ENCODE results near the gene ZDHHC11. TPM values are rescaled to one million over a fixed set of nuclear protein-coding genes. Genes with fewer than 3 reads are reported as not detected.
"Not testable (repeated sequence)": the region's sequence is repeated elsewhere in the genome, so short reads cannot be mapped to it uniquely, and the experiment has no call there.

The ZDHHC11 gene
- polyA plus RNA-seq, 1 donor (not counting 4 experiments of a cell fraction or from before 2014, with no cell fraction given), result 0.33 TPM

GRCh38 chr5:815449-815848 is 35.3 kb downstream of the ZDHHC11 start:
- DNase-seq (ENCODE audit: low read depth, low spot score), result no peak
- H3K9me1 ChIP-seq (ENCODE audit: control insufficient read depth, extremely low read depth, insufficient read depth, low read length), result no peaks in the 10 kb centered on the region
- no peak overlapping the region for H3K27ac ChIP-seq (ENCODE audit: control insufficient read depth, insufficient read depth, low read length)
- no peak overlapping the region for H3K9ac ChIP-seq (ENCODE audit: control insufficient read depth, extremely low read depth, insufficient read depth, low read length)
- dilution Hi-C loops (cut with MboI; ENCODE audit: extremely low pct_ligation_motif_present, low sequenced_read_pairs), result no loop called here
- no peaks in the 10 kb centered on the region for H3K36me3 ChIP-seq (ENCODE audit: control insufficient read depth in 2 of 2, extremely low read depth in 1 of 2, insufficient read depth in 2 of 2, low read length in 2 of 2)
- no peak for FAIRE-seq
- no peaks in the 10 kb centered on the region for H3K27me3 ChIP-seq (ENCODE audit: control insufficient read depth, extremely low read depth, insufficient read depth, low read length)
- no peaks in the 10 kb centered on the region for H3K79me2 ChIP-seq (ENCODE audit: control insufficient read depth, insufficient read depth, low read length)
- H4K20me1 ChIP-seq (ENCODE audit: control insufficient read depth, extremely low read depth, insufficient read depth, low read length), result no peaks in the 10 kb centered on the region
- no peaks in the 10 kb centered on the region for H3K4me1 ChIP-seq (ENCODE audit: control insufficient read depth, extremely low read depth, insufficient read depth, low read length)
- TF ChIP-seq CTCF (optimal IDR thresholded peaks at IDR 0.05 in 1 of 3, IDR thresholded peaks at IDR 0.05 in 1 of 3, conservative IDR thresholded peaks at IDR 0.05 in 1 of 3; ENCODE audit: extremely low read depth in 1 of 3, insufficient read depth in 2 of 3, low read length in 3 of 3) (no peak), EZH2 (IDR thresholded peaks at IDR 0.05; ENCODE audit: low read length) (no peak)
- H3K4me3 ChIP-seq (ENCODE audit: control insufficient read depth in 2 of 3, extremely low read depth in 1 of 3, insufficient read depth in 2 of 3, low read depth in 1 of 3, low read length in 3 of 3), result no peak overlapping the region
- no peaks in the 10 kb centered on the region for H3K9me3 ChIP-seq (ENCODE audit: control insufficient read depth, low read depth, low read length)
- no peak overlapping the region for H2AFZ ChIP-seq (ENCODE audit: control insufficient read depth, low read length)
- H3K4me2 ChIP-seq (ENCODE audit: control insufficient read depth, extremely low read depth, insufficient read depth, low read depth, low read length), result no peak overlapping the region

- dilution Hi-C loops (cut with MboI; ENCODE audit: extremely low pct_ligation_motif_present, low sequenced_read_pairs); H3K4me2 ChIP-seq (ENCODE audit: control insufficient read depth, extremely low read depth, insufficient read depth, low read depth, low read length); H3K4me1 ChIP-seq (ENCODE audit: control insufficient read depth, extremely low read depth, insufficient read depth, low read length); H3K79me2 ChIP-seq (ENCODE audit: control insufficient read depth, insufficient read depth, low read length); H3K36me3 ChIP-seq (ENCODE audit: control insufficient read depth in 2 of 2, extremely low read depth in 1 of 2, insufficient read depth in 2 of 2, low read length in 2 of 2); H3K9ac ChIP-seq (ENCODE audit: control insufficient read depth, extremely low read depth, insufficient read depth, low read length); H4K20me1 ChIP-seq (ENCODE audit: control insufficient read depth, extremely low read depth, insufficient read depth, low read length); H3K27me3 ChIP-seq (ENCODE audit: control insufficient read depth, extremely low read depth, insufficient read depth, low read length); H2AFZ ChIP-seq (ENCODE audit: control insufficient read depth, low read length); FAIRE-seq; H3K9me1 ChIP-seq (ENCODE audit: control insufficient read depth, extremely low read depth, insufficient read depth, low read length); DNase-seq (ENCODE audit: low read depth, low spot score); H3K9me3 ChIP-seq (ENCODE audit: control insufficient read depth, low read depth, low read length); H3K27ac ChIP-seq (ENCODE audit: control insufficient read depth, insufficient read depth, low read length); H3K4me3 ChIP-seq (ENCODE audit: control insufficient read depth in 2 of 3, extremely low read depth in 1 of 3, insufficient read depth in 2 of 3, low read depth in 1 of 3, low read length in 3 of 3): not testable (repeated sequence)
These were observed 37.2 kb downstream of the ZDHHC11 start for GRCh38 chr5:813575-813974.

- H3K4me2 ChIP-seq (ENCODE audit: control insufficient read depth, extremely low read depth, insufficient read depth, low read depth, low read length); H3K4me1 ChIP-seq (ENCODE audit: control insufficient read depth, extremely low read depth, insufficient read depth, low read length); H3K4me3 ChIP-seq (ENCODE audit: control insufficient read depth in 2 of 3, extremely low read depth in 1 of 3, insufficient read depth in 2 of 3, low read depth in 1 of 3, low read length in 3 of 3); H3K9me3 ChIP-seq (ENCODE audit: control insufficient read depth, low read depth, low read length); FAIRE-seq; H3K9me1 ChIP-seq (ENCODE audit: control insufficient read depth, extremely low read depth, insufficient read depth, low read length); H3K9ac ChIP-seq (ENCODE audit: control insufficient read depth, extremely low read depth, insufficient read depth, low read length); H3K79me2 ChIP-seq (ENCODE audit: control insufficient read depth, insufficient read depth, low read length); H3K27ac ChIP-seq (ENCODE audit: control insufficient read depth, insufficient read depth, low read length); H3K36me3 ChIP-seq (ENCODE audit: control insufficient read depth in 2 of 2, extremely low read depth in 1 of 2, insufficient read depth in 2 of 2, low read length in 2 of 2); dilution Hi-C loops (cut with MboI; ENCODE audit: extremely low pct_ligation_motif_present, low sequenced_read_pairs); DNase-seq (ENCODE audit: low read depth, low spot score); H2AFZ ChIP-seq (ENCODE audit: control insufficient read depth, low read length); H4K20me1 ChIP-seq (ENCODE audit: control insufficient read depth, extremely low read depth, insufficient read depth, low read length); H3K27me3 ChIP-seq (ENCODE audit: control insufficient read depth, extremely low read depth, insufficient read depth, low read length): not testable (repeated sequence)
These were observed 39.4 kb downstream of the ZDHHC11 start for GRCh38 chr5:811384-811783.

- H3K36me3 ChIP-seq (ENCODE audit: control insufficient read depth in 2 of 2, extremely low read depth in 1 of 2, insufficient read depth in 2 of 2, low read length in 2 of 2); H3K9ac ChIP-seq (ENCODE audit: control insufficient read depth, extremely low read depth, insufficient read depth, low read length); H3K4me3 ChIP-seq (ENCODE audit: control insufficient read depth in 2 of 3, extremely low read depth in 1 of 3, insufficient read depth in 2 of 3, low read depth in 1 of 3, low read length in 3 of 3); H3K9me1 ChIP-seq (ENCODE audit: control insufficient read depth, extremely low read depth, insufficient read depth, low read length); H3K27me3 ChIP-seq (ENCODE audit: control insufficient read depth, extremely low read depth, insufficient read depth, low read length); dilution Hi-C loops (cut with MboI; ENCODE audit: extremely low pct_ligation_motif_present, low sequenced_read_pairs); H4K20me1 ChIP-seq (ENCODE audit: control insufficient read depth, extremely low read depth, insufficient read depth, low read length); H3K27ac ChIP-seq (ENCODE audit: control insufficient read depth, insufficient read depth, low read length); H3K9me3 ChIP-seq (ENCODE audit: control insufficient read depth, low read depth, low read length); H3K79me2 ChIP-seq (ENCODE audit: control insufficient read depth, insufficient read depth, low read length); H2AFZ ChIP-seq (ENCODE audit: control insufficient read depth, low read length); H3K4me2 ChIP-seq (ENCODE audit: control insufficient read depth, extremely low read depth, insufficient read depth, low read depth, low read length); H3K4me1 ChIP-seq (ENCODE audit: control insufficient read depth, extremely low read depth, insufficient read depth, low read length); DNase-seq (ENCODE audit: low read depth, low spot score); FAIRE-seq: not testable (repeated sequence)
These were observed 42.9 kb downstream of the ZDHHC11 start for GRCh38 chr5:807719-808514.

All from keratinocyte (primary cell).